Neutrophil (primary cell): Measurements from ENCODE around the gene ZNF491.

ENCODE experiments used
- H3K27ac ChIP-seq: fragments of 200-600 bp; sonication (generic); 2 replicates; pipeline ENCODE4 v1.5.1; 2016; ENCODE audit warnings: mild to moderate bottlenecking, moderate library complexity
- H3K27me3 ChIP-seq: fragments of 200-600 bp; sonication (generic); 2 replicates; pipeline ENCODE4 v1.6.0; 2016; ENCODE audit warnings: mild to moderate bottlenecking
- H3K36me3 ChIP-seq: fragments of 200-600 bp; sonication (generic); 2 replicates; pipeline ENCODE4 v1.5.1; 2017
- H3K4me1 ChIP-seq, 2 experiments: fragments of 200-600 bp in 1 of 2; sonication (generic) in 1 of 2; 1 replicate in 1 of 2; 2 replicates in 1 of 2; pipeline versions ENCODE4 v1.5.1 to v1.6.1; 2013 to 2016; ENCODE audit warnings: low read depth in 1 of 2, low read length in 1 of 2, mild to moderate bottlenecking in 1 of 2, moderate library complexity in 1 of 2; ENCODE audit not compliant: control insufficient read depth in 1 of 2, insufficient read depth in 1 of 2
- H3K4me3 ChIP-seq, 2 experiments: fragments of 200-600 bp in 1 of 2; sonication (generic) in 1 of 2; 1 replicate in 1 of 2; 2 replicates in 1 of 2; pipeline ENCODE4 v1.5.1; 2013 to 2016; ENCODE audit warnings: low read depth in 1 of 2, low read length in 1 of 2, mild to moderate bottlenecking in 1 of 2, moderate library complexity in 1 of 2
- H3K9me3 ChIP-seq: fragments of 200-600 bp; sonication (generic); 2 replicates; pipeline ENCODE4 v1.5.1; 2016
- TF ChIP-seq, protein P1 (sequence below): fragments of 200-600 bp; sonication (generic); IDR thresholded peaks from 2 replicates; pipeline ENCODE4 v1.5.1; 2016; ENCODE audit warnings: antibody characterized with exemption

The ZNF491 gene

DNA sequence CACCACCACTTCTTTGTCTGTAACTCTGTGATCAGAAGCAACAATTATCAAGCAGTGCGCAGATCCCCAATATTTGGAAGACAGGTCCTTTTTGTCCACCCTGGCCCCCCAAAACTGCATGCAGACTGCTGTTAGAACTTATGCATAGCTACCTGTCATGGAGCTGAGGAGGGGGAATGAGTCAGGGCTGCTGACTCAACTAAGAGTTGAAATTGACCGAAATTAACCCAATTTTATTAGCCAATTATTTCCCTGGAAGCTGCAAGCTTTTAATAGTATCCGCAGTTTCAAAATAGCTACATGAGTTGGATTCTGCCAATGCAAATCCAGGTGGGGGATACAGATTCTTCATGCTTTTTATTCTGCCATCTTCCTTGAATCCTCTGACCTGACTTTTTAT is 14.0 kb upstream of the ZNF491 start:
- Histone ChIP-seq H3K27me3 (no peaks in the 10 kb centered on the region), H3K9me3 (peaks cover 67% of the 10 kb centered on the region), H3K4me1 (no peaks in the 10 kb centered on the region), H3K27ac (no peak overlapping the region), H3K36me3 (peaks cover 20% of the 10 kb centered on the region), H3K4me3 (no peak overlapping the region)
- TF ChIP-seq, protein P1, sequence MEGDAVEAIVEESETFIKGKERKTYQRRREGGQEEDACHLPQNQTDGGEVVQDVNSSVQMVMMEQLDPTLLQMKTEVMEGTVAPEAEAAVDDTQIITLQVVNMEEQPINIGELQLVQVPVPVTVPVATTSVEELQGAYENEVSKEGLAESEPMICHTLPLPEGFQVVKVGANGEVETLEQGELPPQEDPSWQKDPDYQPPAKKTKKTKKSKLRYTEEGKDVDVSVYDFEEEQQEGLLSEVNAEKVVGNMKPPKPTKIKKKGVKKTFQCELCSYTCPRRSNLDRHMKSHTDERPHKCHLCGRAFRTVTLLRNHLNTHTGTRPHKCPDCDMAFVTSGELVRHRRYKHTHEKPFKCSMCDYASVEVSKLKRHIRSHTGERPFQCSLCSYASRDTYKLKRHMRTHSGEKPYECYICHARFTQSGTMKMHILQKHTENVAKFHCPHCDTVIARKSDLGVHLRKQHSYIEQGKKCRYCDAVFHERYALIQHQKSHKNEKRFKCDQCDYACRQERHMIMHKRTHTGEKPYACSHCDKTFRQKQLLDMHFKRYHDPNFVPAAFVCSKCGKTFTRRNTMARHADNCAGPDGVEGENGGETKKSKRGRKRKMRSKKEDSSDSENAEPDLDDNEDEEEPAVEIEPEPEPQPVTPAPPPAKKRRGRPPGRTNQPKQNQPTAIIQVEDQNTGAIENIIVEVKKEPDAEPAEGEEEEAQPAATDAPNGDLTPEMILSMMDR = no peak

DNA sequence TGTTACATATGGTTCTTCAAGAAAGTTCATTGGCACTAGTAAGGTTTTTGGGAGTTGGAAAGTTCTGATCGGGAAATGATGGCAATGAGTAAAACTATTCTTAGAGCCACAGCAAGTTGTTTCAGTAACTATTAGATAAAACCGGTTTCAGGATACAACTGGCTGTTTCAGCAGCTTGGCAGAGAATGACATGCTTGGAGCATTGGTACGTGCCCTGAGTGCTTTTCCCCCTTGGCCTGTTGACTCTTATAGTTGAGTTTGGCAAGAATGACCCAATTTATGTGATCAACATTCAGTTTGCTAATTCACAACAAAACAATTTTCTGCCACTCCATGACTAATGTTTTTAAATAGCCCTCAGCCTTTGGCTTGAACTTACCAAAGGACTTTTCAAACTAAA is 10.8 kb upstream of the ZNF491 start:
- no peaks in the 10 kb centered on the region for H3K27me3 ChIP-seq
- H3K9me3 ChIP-seq = peaks cover 37% of the 10 kb centered on the region
- no peaks in the 10 kb centered on the region for H3K36me3 ChIP-seq
- H3K4me3 ChIP-seq = no peak overlapping the region
- no peak overlapping the region for H3K27ac ChIP-seq
- H3K4me1 ChIP-seq = no peaks in the 10 kb centered on the region
- TF ChIP-seq, protein P1 = no peak

GRCh38 chr19:11792942-11793341 is 5.4 kb upstream of the ZNF491 start:
- H3K4me3 ChIP-seq = no peak overlapping the region
- H3K9me3 ChIP-seq = no peaks in the 10 kb centered on the region
- no peak overlapping the region for H3K27ac ChIP-seq
- peaks cover 6 to 9% of the 10 kb centered on the region in 2 experiments for H3K4me1 ChIP-seq
- no peaks in the 10 kb centered on the region for H3K27me3 ChIP-seq
- no peaks in the 10 kb centered on the region for H3K36me3 ChIP-seq
- TF ChIP-seq, protein P1 = no peak

DNA sequence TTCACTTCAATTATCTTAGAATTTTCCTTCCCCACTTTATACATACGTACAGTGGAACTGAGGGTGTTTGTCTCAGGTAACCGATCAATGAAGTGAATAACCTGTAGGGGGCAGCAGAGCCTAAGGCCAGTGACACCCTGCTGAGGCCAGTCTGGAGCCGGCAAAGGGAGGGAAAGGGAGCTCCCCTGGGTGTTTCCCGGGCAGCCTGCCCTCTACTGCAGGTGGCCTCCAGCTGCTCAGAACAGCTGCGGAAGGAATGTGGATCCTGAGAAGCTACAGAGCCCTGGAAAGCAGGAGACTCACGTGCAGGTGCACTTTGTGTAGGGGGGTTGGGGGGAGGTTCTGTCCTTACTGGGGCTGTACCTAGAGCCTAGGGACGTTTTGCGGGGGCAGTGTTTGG is 832 bp upstream of the ZNF491 start:
- H3K9me3 ChIP-seq = no peaks in the 10 kb centered on the region
- peaks cover 14% of the 10 kb centered on the region for H3K27me3 ChIP-seq
- H3K27ac ChIP-seq = no peak overlapping the region
- peaks cover 17 to 23% of the 10 kb centered on the region in 2 experiments for H3K4me1 ChIP-seq
- peak overlapping the region in 1 of 2 experiments; percentile 71 for H3K4me3 ChIP-seq
- TF ChIP-seq, protein P1 = peak; percentile 72
- no peaks in the 10 kb centered on the region for H3K36me3 ChIP-seq

DNA sequence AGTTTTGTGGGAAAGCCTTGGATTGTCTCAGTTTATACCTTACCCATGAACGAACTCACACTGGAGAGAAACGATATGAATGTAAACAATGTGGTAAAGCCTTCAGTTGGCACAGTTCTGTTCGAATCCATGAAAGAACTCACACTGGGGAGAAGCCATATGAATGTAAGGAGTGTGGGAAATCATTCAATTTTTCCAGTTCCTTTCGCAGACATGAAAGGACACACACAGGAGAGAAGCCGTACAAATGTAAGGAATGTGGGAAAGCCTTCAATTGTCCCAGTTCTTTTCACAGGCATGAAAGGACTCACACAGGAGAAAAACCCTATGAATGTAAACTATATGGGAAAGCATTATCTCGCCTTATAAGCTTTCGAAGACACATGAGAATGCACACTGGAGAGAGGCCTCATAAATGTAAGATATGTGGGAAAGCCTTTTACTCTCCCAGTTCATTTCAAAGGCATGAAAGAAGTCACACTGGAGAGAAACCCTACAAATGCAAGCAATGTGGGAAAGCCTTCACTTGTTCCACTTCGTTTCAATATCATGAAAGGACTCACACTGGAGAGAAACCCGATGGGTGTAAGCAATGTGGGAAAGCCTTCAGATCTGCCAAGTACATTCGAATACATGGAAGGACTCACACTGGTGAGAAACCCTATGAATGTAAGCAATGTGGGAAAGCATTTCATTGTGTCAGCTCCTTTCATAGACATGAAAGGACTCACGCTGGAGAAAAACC is 8.2 kb downstream of the ZNF491 start:
- Histone ChIP-seq H3K27me3 (no peaks in the 10 kb centered on the region), H3K27ac (no peak overlapping the region), H3K36me3 (no peaks in the 10 kb centered on the region), H3K4me3 (no peak overlapping the region), H3K9me3 (peaks cover 22% of the 10 kb centered on the region), H3K4me1 (no peaks in the 10 kb centered on the region)
- TF ChIP-seq, protein P1 = no peak
